H1 (cell line): Measurements from ENCODE around the gene PRKAR1B. TPM values are rescaled to one million over a fixed set of nuclear protein-coding genes. Genes with fewer than 3 reads are reported as not detected.

Experiments
- CTCF ChIA-PET: fragments of 300-600 bp; sonication (Branson Sonifier 250); formaldehyde crosslinking; loops from one replicate; lab custom pipeline; 2021; ENCODE audit not compliant: partially characterized antibody; lab: Charles Lee
- POLR2A ChIA-PET: fragments of 300-600 bp; sonication (Branson Sonifier 250); formaldehyde crosslinking; loops from one replicate; lab custom pipeline; 2021; ENCODE audit warnings: inconsistent platforms; ENCODE audit not compliant: partially characterized antibody; lab: Charles Lee
- DNase-seq, 2 experiments: peaks; one replicate each; pipeline versions ENCODE4 v3.0.0 to v3.0.0-alpha.2; 2010 to 2022; ENCODE audit warnings: low spot score in 2 of 2, low read depth in 1 of 2, mixed read lengths in 1 of 2
- FAIRE-seq: peaks from 2 replicates; lab custom pipeline; 2011; peaks lifted over from hg19 to GRCh38; lab: Jason Lieb, UNC
- H2AFZ ChIP-seq: 2 replicates; pipeline ENCODE4 v1.8.1; 2012; ENCODE audit warnings: low read length, inconsistent platforms
- H2AK5ac ChIP-seq: 2 replicates; pipeline ENCODE4 v1.6.1; 2013; ENCODE audit warnings: low read depth, low read length
- H2BK120ac ChIP-seq: replicated peaks from 2 replicates; pipeline ENCODE3; 2013; ENCODE audit warnings: low read depth, low read length, inconsistent platforms
- H2BK12ac ChIP-seq: 2 replicates; pipeline ENCODE4 v1.6.1; 2013; ENCODE audit warnings: low read depth, low read length
- H2BK15ac ChIP-seq: 2 replicates; pipeline ENCODE4 v1.6.1; 2013; ENCODE audit warnings: low read length
- H2BK20ac ChIP-seq: 2 replicates; pipeline ENCODE4 v1.6.1; 2013; ENCODE audit warnings: low read length
- H2BK5ac ChIP-seq: 2 replicates; pipeline ENCODE4 v1.6.1; 2013; ENCODE audit warnings: low read depth, low read length
- H3K14ac ChIP-seq: 2 replicates; pipeline ENCODE4 v1.6.1; 2013; ENCODE audit warnings: inconsistent platforms; ENCODE audit not compliant: insufficient read length
- H3K18ac ChIP-seq: 2 replicates; pipeline ENCODE4 v1.6.1; 2013; ENCODE audit warnings: low read length; ENCODE audit errors: extremely low read depth
- H3K23ac ChIP-seq: 2 replicates; pipeline ENCODE4 v1.6.1; 2013; ENCODE audit warnings: inconsistent platforms; ENCODE audit not compliant: insufficient read length
- H3K23me2 ChIP-seq: 2 replicates; pipeline ENCODE4 v1.6.1; 2013; ENCODE audit warnings: low read depth, low read length
- H3K27ac ChIP-seq: 2 replicates; pipeline ENCODE4 v1.6.1; 2011; ENCODE audit warnings: low read depth, low read length, inconsistent platforms
- H3K27me3 ChIP-seq, 4 experiments: replicated peaks in 1 of 4; 1 replicate in 1 of 4; 2 replicates in 3 of 4; pipeline versions ENCODE4 v1.6.1 to v1.8.1; 2011 to 2013; ENCODE audit warnings: low read length in 3 of 4, mild to moderate bottlenecking in 3 of 4, inconsistent platforms in 2 of 4, mixed read lengths in 2 of 4, moderate library complexity in 1 of 4; ENCODE audit not compliant: control insufficient read depth in 3 of 4, insufficient read depth in 3 of 4; ENCODE audit errors: extremely low read depth in 1 of 4
- H3K36me3 ChIP-seq, 4 experiments: 2 replicates each; pipeline versions ENCODE4 v1.6.1 to v1.8.1; 2011 to 2013; ENCODE audit warnings: mild to moderate bottlenecking in 4 of 4, low read length in 3 of 4, moderate library complexity in 2 of 4, control low read depth in 1 of 4, inconsistent platforms in 1 of 4; ENCODE audit not compliant: insufficient read depth in 4 of 4, control insufficient read depth in 2 of 4
- H3K4ac ChIP-seq: replicated peaks from 2 replicates; pipeline ENCODE3; 2013; ENCODE audit warnings: low read length, low read depth, mixed read lengths, inconsistent platforms; ENCODE audit not compliant: insufficient read length
- H3K4me1 ChIP-seq, 4 experiments: replicated peaks in 1 of 4; 1 replicate in 1 of 4; 2 replicates in 3 of 4; pipeline versions ENCODE4 v1.6.1 to v1.8.1; 2011 to 2013; ENCODE audit warnings: low read length in 3 of 4, inconsistent platforms in 2 of 4, mixed read lengths in 1 of 4; ENCODE audit not compliant: insufficient read depth in 4 of 4, control insufficient read depth in 3 of 4
- H3K4me2 ChIP-seq, 2 experiments: 2 replicates each; pipeline versions ENCODE4 v1.6.1 to v1.8.1; 2011 to 2013; ENCODE audit warnings: low read depth in 2 of 2, low read length in 2 of 2, control low read depth in 1 of 2, inconsistent platforms in 1 of 2, mild to moderate bottlenecking in 1 of 2; ENCODE audit not compliant: insufficient read depth in 1 of 2
- H3K4me3 ChIP-seq, 4 experiments: fragments of 200-600, 300-600 bp in 1 of 4; sonication (generic), shearing (Covaris generic), sonication (Bioruptor Twin) in 1 of 4; 2 replicates each; pipeline versions ENCODE4 v1.5.1 to v1.8.1; 2011 to 2016; ENCODE audit warnings: low read length in 4 of 4, low read depth in 3 of 4, control low read depth in 2 of 4, inconsistent platforms in 2 of 4, mild to moderate bottlenecking in 2 of 4, mixed read lengths in 1 of 4, moderate library complexity in 1 of 4; ENCODE audit not compliant: insufficient read depth in 2 of 4; ENCODE audit errors: extremely low read depth in 1 of 4
- H3K56ac ChIP-seq: replicated peaks from 2 replicates; pipeline ENCODE3; 2013; ENCODE audit warnings: low read depth, mild to moderate bottlenecking, mixed read lengths, low read length, inconsistent platforms; ENCODE audit not compliant: insufficient read length
- H3K79me1 ChIP-seq: 2 replicates; pipeline ENCODE4 v1.6.1; 2013; ENCODE audit warnings: low read depth, low read length, control low read depth
- H3K79me2 ChIP-seq, 2 experiments: 2 replicates each; pipeline versions ENCODE4 v1.6.1 to v1.8.1; 2012 to 2013; ENCODE audit warnings: low read length in 2 of 2, mild to moderate bottlenecking in 2 of 2, inconsistent platforms in 1 of 2; ENCODE audit not compliant: insufficient read depth in 2 of 2, control insufficient read depth in 1 of 2
- H3K9ac ChIP-seq, 4 experiments: replicated peaks in 1 of 4; 1 replicate in 1 of 4; 2 replicates in 3 of 4; pipeline versions ENCODE4 v1.6.1 to v1.8.1; 2011 to 2013; ENCODE audit warnings: low read depth in 3 of 4, low read length in 3 of 4, control low read depth in 2 of 4, mild to moderate bottlenecking in 2 of 4, moderate library complexity in 2 of 4, inconsistent platforms in 1 of 4; ENCODE audit errors: extremely low read depth in 1 of 4
- H3K9me3 ChIP-seq, 2 experiments: 2 replicates each; pipeline versions ENCODE4 v1.6.1 to v1.8.1; 2012 to 2013; ENCODE audit warnings: mild to moderate bottlenecking in 2 of 2, moderate library complexity in 2 of 2, control low read depth in 1 of 2, inconsistent platforms in 1 of 2, low read depth in 1 of 2, low read length in 1 of 2, mixed read lengths in 1 of 2; ENCODE audit not compliant: insufficient read depth in 2 of 2
- H4K20me1 ChIP-seq, 2 experiments: replicated peaks in 1 of 2; 2 replicates each; pipeline versions ENCODE3 to v1.8.1; 2011 to 2013; ENCODE audit warnings: inconsistent platforms in 2 of 2, low read length in 2 of 2, mild to moderate bottlenecking in 1 of 2; ENCODE audit not compliant: insufficient read depth in 2 of 2, control insufficient read depth in 1 of 2
- H4K5ac ChIP-seq: 2 replicates; pipeline ENCODE4 v1.6.1; 2013; ENCODE audit warnings: low read length, low read depth, mixed read lengths, inconsistent platforms; ENCODE audit not compliant: insufficient read length
- H4K8ac ChIP-seq: 2 replicates; pipeline ENCODE4 v1.8.0; 2013; ENCODE audit warnings: mild to moderate bottlenecking, moderate library complexity, low read length, inconsistent platforms; ENCODE audit not compliant: insufficient read depth; ENCODE audit errors: extremely low read depth
- H4K91ac ChIP-seq: replicated peaks from 2 replicates; pipeline ENCODE3; 2013; ENCODE audit warnings: low read length, mixed read lengths, inconsistent platforms; ENCODE audit not compliant: insufficient read length
- SAP30 ChIP-seq: fragments of 300-600 bp; sonication (generic); IDR thresholded peaks from 2 replicates; pipeline ENCODE4 v1.7.1; 2012; ENCODE audit warnings: low read length, moderate library complexity, mild to moderate bottlenecking, inconsistent platforms; ENCODE audit not compliant: insufficient read depth, insufficient replicate concordance
- WGBS, 2 experiments: shearing (Covaris generic) in 1 of 2; methylation state at CpG; one replicate each; pipeline versions ENCODE4 v1.1.6 to v1.1.7; 2013 to 2015; ENCODE audit warnings: low lambda C conversion rate in 2 of 2, mixed read lengths in 2 of 2, inconsistent platforms in 1 of 2, low coverage in 1 of 2, missing lambda C conversion rate in 1 of 2; ENCODE audit not compliant: insufficient replicate concordance in 2 of 2, insufficient coverage in 1 of 2, insufficient read length in 1 of 2; ENCODE audit errors: extremely low coverage in 1 of 2, missing lambda C conversion rate in 1 of 2; 5-methylcytosine and 5-hydroxymethylcytosine counted together
- polyA plus RNA-seq, 7 experiments: library from polyadenylated mRNA; depleted of rRNA in 3 of 7; stranded (reverse) in 5 of 7; unstranded in 2 of 7; fragments of >200 nt in 5 of 7; fragments of 200-250 nt in 2 of 7; gene quantifications; 1 replicate in 5 of 7; 2 replicates in 1 of 7; 4 replicates in 1 of 7; pipeline versions ENCODE4 v1.2.1 to v1.2.3, GENCODE V29; 2011 to 2013; ENCODE audit warnings: missing spikeins in 2 of 7, mixed read lengths in 2 of 7
- total RNA-seq: library from RNA; stranded (reverse); fragmentation: NEBNext Ultra II Directional; extraction: Animal tissue kit (Norgen Biotek cat#: 25700); gene quantifications from 2 replicates; pipeline ENCODE4 v1.2.1, GENCODE V29; 2021

PRKAR1B gene
- total and polyA plus RNA-seq, 2 of the 8 experiments (the other 6 are each of a cell fraction or from before 2014, with no cell fraction given): 12.3 to 55.7 TPM

DNA sequence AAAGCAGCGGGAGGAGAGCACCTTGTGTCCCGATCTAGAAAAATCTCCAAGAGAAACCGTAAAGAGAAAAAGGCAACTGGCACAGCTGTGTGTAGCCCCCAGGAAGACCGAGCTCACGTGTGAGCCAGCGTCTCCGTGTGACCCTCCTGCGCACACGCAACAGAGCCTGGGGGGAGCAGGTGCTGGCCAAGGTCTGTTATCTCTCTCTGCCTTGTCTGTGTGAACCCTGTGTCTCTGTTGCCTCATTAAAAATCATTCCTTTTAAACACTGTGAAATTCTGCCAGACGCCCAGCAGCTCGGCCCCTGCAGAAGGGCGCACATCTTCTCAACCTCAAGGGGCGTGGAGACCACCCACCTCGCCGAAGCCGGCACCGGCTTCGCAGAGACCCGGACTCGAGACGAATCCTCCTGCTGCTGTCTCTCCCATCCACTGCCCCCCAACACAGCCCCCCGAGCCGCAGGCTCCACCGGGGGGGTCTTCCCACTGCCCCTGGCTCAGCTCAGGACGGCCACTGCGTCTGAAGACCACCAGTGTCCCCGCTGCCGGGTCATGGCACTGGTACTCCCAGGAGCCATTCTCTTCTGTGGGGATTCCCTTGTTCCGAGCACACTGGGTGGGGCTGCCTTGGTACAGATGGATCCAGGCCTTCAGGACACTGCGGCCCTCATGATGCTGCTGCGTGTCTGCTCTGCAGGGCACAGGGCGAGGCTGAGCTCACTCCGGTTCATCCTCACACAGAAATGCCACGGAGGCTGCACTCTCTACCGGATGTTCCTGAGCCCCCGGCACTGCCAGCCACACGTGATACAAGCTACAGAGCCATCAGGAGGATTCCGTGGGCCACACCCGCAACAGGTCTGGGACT lies 94.9 kb downstream of the PRKAR1B start:
- Histone ChIP-seq H2BK15ac (no peak overlapping the region), H3K9ac (no peak overlapping the region), H3K4me3 (no peak overlapping the region), H3K27ac (no peak overlapping the region), H4K20me1 (no peaks in the 10 kb centered on the region), H2BK120ac (no peak overlapping the region), H2BK12ac (no peak overlapping the region), H3K79me1 (no peaks in the 10 kb centered on the region), H4K5ac (no peak overlapping the region), H3K18ac (no peak overlapping the region), H3K27me3 (no peaks in the 10 kb centered on the region), H3K9me3 (no peaks in the 10 kb centered on the region), H2AFZ (no peak overlapping the region), H3K23ac (no peak overlapping the region), H3K4ac (no peak overlapping the region), H3K56ac (no peak overlapping the region), H3K4me1 (no peaks in the 10 kb centered on the region), H2BK5ac (no peak overlapping the region), H3K79me2 (peaks cover 0 to 2% of the 10 kb centered on the region in 2 experiments; a peak in 1 of 4 replicates), H4K8ac (peak overlapping the region; percentile 11; the same call in 1 of the 2 replicates), H4K91ac (no peak overlapping the region), H2AK5ac (no peak overlapping the region), H3K23me2 (no peaks in the 10 kb centered on the region), H3K36me3 (no peaks in the 10 kb centered on the region), H3K14ac (no peak overlapping the region), H2BK20ac (no peak overlapping the region), H3K4me2 (no peak overlapping the region)
- FAIRE-seq: no peak
- no peak for DNase-seq
- CTCF ChIA-PET: interaction anchor here (0.6 to 2.1 kb wide), 5 partner anchors 14 to 192 kb away, joined by 3 to 7 read pairs (median 4); no protein-coding TSS in a partner anchor
- WGBS, 2 experiments: 90% methylated on average over 30 of the region's 39 CpGs; no CpG with 5 or more reads in 1 of the 2 experiments
- POLR2A ChIA-PET: no interaction called here
- no peak for TF ChIP-seq SAP30
